GM12878 (cell line): Measurements from ENCODE around the gene SLC12A3. TPM values are rescaled to one million over a fixed set of nuclear protein-coding genes. Genes with fewer than 3 reads are reported as not detected.

Source experiments
- ATF3 ChIP-seq: IDR thresholded peaks from 2 replicates; pipeline ENCODE4 v1.6.1; 2011; ENCODE audit warnings: low read depth, mild to moderate bottlenecking, low read length, moderate library complexity, borderline replicate concordance; ENCODE audit errors: extremely low read depth
- BHLHE40 ChIP-seq, 2 experiments: fragments of 450-650 bp in 1 of 2; IDR thresholded peaks; 2 replicates each; pipeline ENCODE4 v1.6.1; 2011 to 2017; ENCODE audit warnings: low read depth in 2 of 2, borderline replicate concordance in 1 of 2, improper control_type of control experiment in 1 of 2, low read length in 1 of 2, mild to moderate bottlenecking in 1 of 2
- CREB1 ChIP-seq: IDR thresholded peaks from 2 replicates; pipeline ENCODE4 v1.6.1; 2012; ENCODE audit warnings: low read depth, mild to moderate bottlenecking, inconsistent platforms
- CREM ChIP-seq: IDR thresholded peaks from 2 replicates; pipeline ENCODE4 v1.6.1; 2014; ENCODE audit warnings: antibody characterized with exemption, low read depth
- FOS ChIP-seq: IDR thresholded peaks from 3 replicates; pipeline ENCODE4 v1.6.1; 2011; ENCODE audit warnings: borderline replicate concordance; ENCODE audit not compliant: insufficient read length; ENCODE audit errors: extremely low read depth
- HCFC1 ChIP-seq: fragments of 150-350 bp; IDR thresholded peaks from 2 replicates; pipeline ENCODE4 v1.6.1; 2014; ENCODE audit warnings: low read length
- HDAC6 ChIP-seq: fragments of 200-600 bp; sonication (generic); IDR thresholded peaks from one replicate; pipeline ENCODE4 v1.8.0; 2017; ENCODE audit warnings: antibody characterized with exemption; ENCODE audit not compliant: unreplicated experiment
- IKZF2 ChIP-seq, 2 experiments: fragments of 450-650 bp; IDR thresholded peaks; 2 replicates each; pipeline ENCODE4 v1.6.1; 2017; ENCODE audit warnings: mild to moderate bottlenecking in 2 of 2, moderate library complexity in 2 of 2
- IRF4 ChIP-seq: IDR thresholded peaks from 2 replicates; pipeline ENCODE4 v1.6.1; 2011; ENCODE audit warnings: low read depth, low read length
- MEF2A ChIP-seq: IDR thresholded peaks from 2 replicates; pipeline ENCODE4 v1.6.1; 2011; ENCODE audit warnings: low read depth, mild to moderate bottlenecking, low read length, moderate library complexity; ENCODE audit not compliant: insufficient read depth
- NBN ChIP-seq: fragments of 450-650 bp; IDR thresholded peaks from 2 replicates; pipeline ENCODE4 v1.6.1; 2016
- RAD21 ChIP-seq: IDR thresholded peaks from 2 replicates; pipeline ENCODE4 v1.6.1; 2011; ENCODE audit warnings: mild to moderate bottlenecking, low read depth, low read length, moderate library complexity; ENCODE audit not compliant: insufficient read depth
- RB1 ChIP-seq: fragments of 450-650 bp; formaldehyde crosslinking; IDR thresholded peaks from 2 replicates; pipeline ENCODE4 v1.6.1; 2017; ENCODE audit warnings: mild to moderate bottlenecking, borderline replicate concordance
- SIN3A ChIP-seq: IDR thresholded peaks from 2 replicates; pipeline ENCODE4 v1.6.1; 2012; ENCODE audit warnings: low read depth, low read length, improper control_type of control experiment
- SIX5 ChIP-seq: IDR thresholded peaks from 2 replicates; pipeline ENCODE4 v1.6.1; 2011; ENCODE audit warnings: mild to moderate bottlenecking, low read depth, low read length, moderate library complexity; ENCODE audit not compliant: severe bottlenecking
- SMARCA5 ChIP-seq: fragments of 450-650 bp; IDR thresholded peaks from 2 replicates; pipeline ENCODE4 v1.6.1; 2017; ENCODE audit warnings: mild to moderate bottlenecking
- SP1 ChIP-seq: IDR thresholded peaks from one replicate; pipeline ENCODE4 v1.6.1; 2011; ENCODE audit warnings: low read depth, low read length
- SPI1 ChIP-seq: IDR thresholded peaks from 2 replicates; pipeline ENCODE4 v1.6.1; 2011; ENCODE audit warnings: low read depth, mild to moderate bottlenecking, low read length, moderate library complexity, borderline replicate concordance; ENCODE audit not compliant: insufficient read depth
- STAT1 ChIP-seq: fragments of 450-650 bp; conservative IDR thresholded peaks from 2 replicates; pipeline ENCODE4 v1.6.1; 2014; ENCODE audit warnings: antibody characterized with exemption, mild to moderate bottlenecking
- STAT3 ChIP-seq: IDR thresholded peaks from 2 replicates; pipeline ENCODE4 v1.6.1; 2011; ENCODE audit warnings: low read depth, low read length, improper control_type of control experiment
- TARDBP ChIP-seq: IDR thresholded peaks from 2 replicates; pipeline ENCODE4 v1.6.1; 2016; ENCODE audit warnings: borderline replicate concordance
- TCF7 ChIP-seq: IDR thresholded peaks from 2 replicates; pipeline ENCODE4 v1.6.1; 2014; ENCODE audit warnings: antibody characterized with exemption, borderline replicate concordance
- YY1 ChIP-seq: IDR thresholded peaks from 2 replicates; pipeline ENCODE4 v1.6.1; 2011; ENCODE audit warnings: low read depth, mild to moderate bottlenecking, low read length
- ZNF217 ChIP-seq: fragments of 450-650 bp; IDR thresholded peaks from 2 replicates; pipeline ENCODE4 v1.6.1; 2017; ENCODE audit warnings: antibody characterized with exemption, mild to moderate bottlenecking
- ZNF24 ChIP-seq: fragments of 450-650 bp; IDR thresholded peaks from 2 replicates; pipeline ENCODE4 v1.6.1; 2017; ENCODE audit warnings: antibody characterized with exemption, mild to moderate bottlenecking
- polyA plus RNA-seq, 11 experiments: library from polyadenylated mRNA; depleted of rRNA in 4 of 11; unstranded in 6 of 11; stranded (reverse) in 5 of 11; fragments of >200 nt; fragmentation: Nextera tagmentation in 4 of 11; fragmentation: Illumina TruSeq in 1 of 11; extraction: Ambion mirVana in 4 of 11; extraction: Trizol in 1 of 11; gene quantifications; 1 replicate in 1 of 11; 2 replicates in 10 of 11; pipeline versions ENCODE4 v1.2.1 to v1.2.3, GENCODE V29; 2011 to 2016; ENCODE audit warnings: inconsistent platforms in 2 of 11, missing spikeins in 2 of 11, low read depth in 1 of 11
- total RNA-seq, 4 experiments: library from RNA; depleted of rRNA in 3 of 4; stranded (reverse); fragments of >200 nt in 3 of 4; fragmentation: Illumina TruSeq in 1 of 4; extraction: Trizol in 1 of 4; gene quantifications; 2 replicates each; pipeline versions ENCODE4 v1.2.1 to v1.2.3, GENCODE V29; 2013 to 2021
- TF ChIP-seq, protein P1 (sequence below): fragments of 450-650 bp; IDR thresholded peaks from 2 replicates; pipeline ENCODE4 v1.6.1; 2017; ENCODE audit warnings: mild to moderate bottlenecking
- TF ChIP-seq, protein P2 (sequence below), 3 experiments: IDR thresholded peaks in 2 of 3; conservative IDR thresholded peaks in 1 of 3; 2 replicates each; pipeline ENCODE4 v1.5.1; 2011; ENCODE audit warnings: low read depth in 3 of 3, low read length in 3 of 3, mild to moderate bottlenecking in 3 of 3, control low read depth in 2 of 3, moderate library complexity in 2 of 3, inconsistent platforms in 1 of 3, mixed read lengths in 1 of 3; ENCODE audit not compliant: control insufficient read depth in 2 of 3, insufficient read depth in 1 of 3; ENCODE audit errors: extremely low read depth in 1 of 3

The SLC12A3 gene
- total and polyA plus RNA-seq, 10 of the 15 experiments (the other 5 are each of a cell fraction or from before 2014, with no cell fraction given), result 0.05 to 6.3 (median 3.1) TPM

DNA sequence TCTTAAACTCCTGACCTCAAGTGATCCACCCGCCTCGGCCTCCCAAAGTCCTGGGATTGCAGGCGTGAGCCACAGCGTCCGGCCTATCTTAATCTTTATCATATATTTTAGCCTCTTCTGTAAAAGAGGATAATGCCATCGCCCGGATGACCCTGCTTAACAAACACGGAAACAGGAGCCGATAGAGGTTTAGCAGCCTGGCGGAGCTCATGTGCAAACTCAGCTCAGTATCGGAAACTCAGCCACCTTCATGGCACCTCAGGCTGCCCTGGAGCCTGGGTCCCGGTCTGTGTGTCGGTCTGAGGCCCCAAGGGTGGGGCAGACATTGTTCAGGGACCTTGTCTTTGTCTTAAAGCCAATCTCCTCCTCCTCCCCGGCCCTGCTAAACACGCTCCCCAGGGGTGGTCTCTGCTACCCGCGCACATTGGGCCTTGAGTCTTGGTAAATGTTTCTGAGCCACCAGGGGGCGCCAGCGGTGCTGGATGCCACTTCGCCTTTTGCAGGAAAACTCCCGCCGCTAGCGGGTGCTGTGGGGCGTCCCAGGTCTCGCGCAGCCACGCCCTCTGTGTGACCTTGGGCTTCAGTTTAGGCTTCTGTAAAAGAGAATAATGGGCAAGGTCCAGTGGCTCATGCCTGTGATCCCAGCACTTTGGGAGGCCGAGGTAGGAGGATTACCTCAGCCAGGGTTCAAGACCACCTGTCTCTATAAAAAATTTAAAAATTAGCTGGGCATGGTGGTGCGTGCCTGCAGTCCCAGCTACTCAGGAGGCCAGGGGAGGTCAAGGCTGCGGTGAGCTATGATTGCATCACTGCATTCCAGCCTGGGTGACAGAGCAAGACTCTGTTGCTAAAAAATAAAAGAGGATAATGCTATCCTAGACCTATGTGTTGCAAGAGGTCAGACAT, 99.5 kb downstream of the SLC12A3 start (continued):
- TF ChIP-seq STAT1, result no peak
- TF ChIP-seq ATF3, result peak; percentile 33; the same call in 1 of the 2 replicates
- TF ChIP-seq YY1, result peak; percentile 89
- peak; percentile 45; the same call in 1 of the 2 replicates for TF ChIP-seq CREM
- peak; percentile 53 to 66 for TF ChIP-seq BHLHE40 (IDR thresholded peaks at IDR 0.05; ENCODE audit: borderline replicate concordance in 1 of 2, low read depth in 2 of 2, low read length in 1 of 2)
- peak; percentile 99 for TF ChIP-seq SMARCA5
- TF ChIP-seq RB1, result peak; percentile 82; the same call in 1 of the 2 replicates
- peak; percentile 97 for TF ChIP-seq RAD21
- TF ChIP-seq STAT3, result no peak
- TF ChIP-seq, protein P1, sequence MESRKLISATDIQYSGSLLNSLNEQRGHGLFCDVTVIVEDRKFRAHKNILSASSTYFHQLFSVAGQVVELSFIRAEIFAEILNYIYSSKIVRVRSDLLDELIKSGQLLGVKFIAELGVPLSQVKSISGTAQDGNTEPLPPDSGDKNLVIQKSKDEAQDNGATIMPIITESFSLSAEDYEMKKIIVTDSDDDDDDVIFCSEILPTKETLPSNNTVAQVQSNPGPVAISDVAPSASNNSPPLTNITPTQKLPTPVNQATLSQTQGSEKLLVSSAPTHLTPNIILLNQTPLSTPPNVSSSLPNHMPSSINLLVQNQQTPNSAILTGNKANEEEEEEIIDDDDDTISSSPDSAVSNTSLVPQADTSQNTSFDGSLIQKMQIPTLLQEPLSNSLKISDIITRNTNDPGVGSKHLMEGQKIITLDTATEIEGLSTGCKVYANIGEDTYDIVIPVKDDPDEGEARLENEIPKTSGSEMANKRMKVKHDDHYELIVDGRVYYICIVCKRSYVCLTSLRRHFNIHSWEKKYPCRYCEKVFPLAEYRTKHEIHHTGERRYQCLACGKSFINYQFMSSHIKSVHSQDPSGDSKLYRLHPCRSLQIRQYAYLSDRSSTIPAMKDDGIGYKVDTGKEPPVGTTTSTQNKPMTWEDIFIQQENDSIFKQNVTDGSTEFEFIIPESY, result peak; percentile 19; the same call in 1 of the 2 replicates
- no peak for TF ChIP-seq HDAC6
- peak; percentile 63 for TF ChIP-seq IRF4
- TF ChIP-seq TCF7, result no peak
- TF ChIP-seq SIN3A, result no peak
- peak; percentile 33 to 71; a peak in 2 of 4 replicates for TF ChIP-seq IKZF2 (IDR thresholded peaks at IDR 0.05)
- TF ChIP-seq NBN, result peak; percentile 73; the same call in 1 of the 2 replicates
- TF ChIP-seq ZNF24, result peak; percentile 31; the same call in 1 of the 2 replicates
- TF ChIP-seq ZNF217, result peak; percentile 15; the same call in 1 of the 2 replicates
- peak; percentile 43 for TF ChIP-seq SP1
- TF ChIP-seq, protein P2, sequence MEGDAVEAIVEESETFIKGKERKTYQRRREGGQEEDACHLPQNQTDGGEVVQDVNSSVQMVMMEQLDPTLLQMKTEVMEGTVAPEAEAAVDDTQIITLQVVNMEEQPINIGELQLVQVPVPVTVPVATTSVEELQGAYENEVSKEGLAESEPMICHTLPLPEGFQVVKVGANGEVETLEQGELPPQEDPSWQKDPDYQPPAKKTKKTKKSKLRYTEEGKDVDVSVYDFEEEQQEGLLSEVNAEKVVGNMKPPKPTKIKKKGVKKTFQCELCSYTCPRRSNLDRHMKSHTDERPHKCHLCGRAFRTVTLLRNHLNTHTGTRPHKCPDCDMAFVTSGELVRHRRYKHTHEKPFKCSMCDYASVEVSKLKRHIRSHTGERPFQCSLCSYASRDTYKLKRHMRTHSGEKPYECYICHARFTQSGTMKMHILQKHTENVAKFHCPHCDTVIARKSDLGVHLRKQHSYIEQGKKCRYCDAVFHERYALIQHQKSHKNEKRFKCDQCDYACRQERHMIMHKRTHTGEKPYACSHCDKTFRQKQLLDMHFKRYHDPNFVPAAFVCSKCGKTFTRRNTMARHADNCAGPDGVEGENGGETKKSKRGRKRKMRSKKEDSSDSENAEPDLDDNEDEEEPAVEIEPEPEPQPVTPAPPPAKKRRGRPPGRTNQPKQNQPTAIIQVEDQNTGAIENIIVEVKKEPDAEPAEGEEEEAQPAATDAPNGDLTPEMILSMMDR (IDR thresholded peaks at IDR 0.05 in 2 of 3, conservative IDR thresholded peaks at IDR 0.05 in 1 of 3; ENCODE audit: control insufficient read depth in 2 of 3, extremely low read depth in 1 of 3, insufficient read depth in 1 of 3, low read depth in 3 of 3, low read length in 3 of 3), result peak; percentile 100; a peak in 5 of 6 replicates
- TF ChIP-seq SIX5, result no peak
- TF ChIP-seq FOS, result no peak
- TF ChIP-seq SPI1, result no peak
- TF ChIP-seq TARDBP, result 0 out of 2 replicates have a peak, but pooled peaks have one; percentile 45
- 0 out of 2 replicates have a peak, but pooled peaks have one; percentile 32 for TF ChIP-seq CREB1
- TF ChIP-seq HCFC1, result 0 out of 2 replicates have a peak, but pooled peaks have one; percentile 24
- 0 out of 2 replicates have a peak, but pooled peaks have one; percentile 53 for TF ChIP-seq MEF2A
